A673 (cell line): ENCODE results near the gene PSMD13. TPM values are rescaled to one million over a fixed set of nuclear protein-coding genes. Genes with fewer than 3 reads are reported as not detected.

Experiments
- BruUV-seq: library from RNA; stranded (reverse); fragments of 400-500 nt; replicated peaks from 2 replicates; lab custom pipeline; 2021; lab: Mats Ljungman, UMichigan
- CTCF ChIA-PET: fragments of 300-600 bp; sonication (Branson Sonifier 250); formaldehyde crosslinking; loops from one replicate; lab custom pipeline; 2022; ENCODE audit warnings: antibody characterized with exemption; lab: Charles Lee
- POLR2A ChIA-PET: fragments of 300-600 bp; sonication (Branson Sonifier 250); formaldehyde crosslinking; loops from one replicate; lab custom pipeline; 2022; ENCODE audit warnings: antibody characterized with exemption; ENCODE audit not compliant: low non-redundant PET; lab: Charles Lee
- DNase-seq: peaks from one replicate; pipeline ENCODE4 v3.0.0-alpha.2; 2015; ENCODE audit warnings: low spot score
- H3K27ac ChIP-seq: fragments of 200-600 bp; sonication (generic); 2 replicates; pipeline ENCODE4 v1.5.1; 2016; ENCODE audit warnings: mixed run types, low read depth, mild to moderate bottlenecking, mixed read lengths, antibody characterized with exemption, low read length; ENCODE audit not compliant: poor library complexity, severe bottlenecking
- H3K27me3 ChIP-seq: fragments of 200-600 bp; sonication (generic); replicated peaks from 2 replicates; pipeline ENCODE4 v1.6.1; 2017; ENCODE audit warnings: mixed run types, low read depth, mild to moderate bottlenecking, mixed read lengths, antibody characterized with exemption, low read length; ENCODE audit not compliant: insufficient read depth, poor library complexity
- H3K36me3 ChIP-seq: fragments of 200-600 bp; sonication (generic); 2 replicates; pipeline ENCODE4 v1.6.1; 2016; ENCODE audit warnings: mixed run types, mild to moderate bottlenecking, mixed read lengths, antibody characterized with exemption, low read length; ENCODE audit not compliant: insufficient read depth, poor library complexity, severe bottlenecking
- H3K4me1 ChIP-seq: fragments of 200-600 bp; sonication (generic); 2 replicates; pipeline ENCODE4 v1.6.1; 2017; ENCODE audit warnings: mixed run types, mild to moderate bottlenecking, mixed read lengths, antibody characterized with exemption, low read length; ENCODE audit not compliant: insufficient read depth, poor library complexity, severe bottlenecking
- H3K4me3 ChIP-seq: fragments of 200-600 bp; sonication (generic); 2 replicates; pipeline ENCODE4 v1.5.1; 2016; ENCODE audit warnings: low read depth, mixed run types, mild to moderate bottlenecking, mixed read lengths, low read length; ENCODE audit not compliant: poor library complexity, severe bottlenecking
- H3K9me3 ChIP-seq: fragments of 200-600 bp; sonication (generic); 2 replicates; pipeline ENCODE4 v1.6.1; 2016; ENCODE audit warnings: mixed run types, low read depth, mild to moderate bottlenecking, mixed read lengths, antibody characterized with exemption, low read length; ENCODE audit not compliant: poor library complexity, severe bottlenecking
- CTCF ChIP-seq: fragments of 300-800, 200-600 bp; sonication (generic); conservative IDR thresholded peaks from 2 replicates; pipeline ENCODE4 v1.5.1; 2017; ENCODE audit warnings: low read depth, mild to moderate bottlenecking, antibody characterized with exemption, low read length, moderate library complexity, mixed read lengths
- EZH2 ChIP-seq: fragments of 200-600 bp; sonication (generic); IDR thresholded peaks from 2 replicates; pipeline ENCODE4 v1.6.1; 2017; ENCODE audit warnings: borderline replicate concordance, low read depth, mild to moderate bottlenecking, mixed read lengths, antibody characterized with exemption, low read length; ENCODE audit not compliant: poor library complexity, severe bottlenecking
- intact Hi-C: fragments of 100-400 bp; cut with micrococcal nuclease; formaldehyde crosslinking; loops from one replicate; pipeline ENCODE4 v1.10.0; 2022; ENCODE audit not compliant: unreplicated experiment
- total RNA-seq: library from RNA; stranded (reverse); gene quantifications from 2 replicates; pipeline ENCODE4 v1.2.3, GENCODE V29; 2021

Gene PSMD13
- total RNA-seq, 1 experiment from 2014 or later = 199 TPM

- no TSS peak for BruUV-seq
- POLR2A ChIA-PET = no interaction called here
- H3K27ac ChIP-seq = no peak overlapping the region
Observed at GRCh38 chr11:294780-295179, 58.0 kb downstream of the PSMD13 start.

GRCh38 chr11:295351-296170 lies 58.8 kb downstream of the PSMD13 start:
- TF ChIP-seq EZH2 (no peak), CTCF (no peak)
- no TSS peak for BruUV-seq
- H3K9me3 ChIP-seq = no peaks in the 10 kb centered on the region
- intact Hi-C loops = no loop called here
- H3K4me1 ChIP-seq = no peaks in the 10 kb centered on the region
- H3K27me3 ChIP-seq = no peaks in the 10 kb centered on the region
- no peaks in the 10 kb centered on the region for H3K36me3 ChIP-seq
- H3K27ac ChIP-seq = no peak overlapping the region
- POLR2A ChIA-PET = no interaction called here
- no peak for DNase-seq
- no peak overlapping the region for H3K4me3 ChIP-seq
- CTCF ChIA-PET = no interaction called here

More at GRCh38 chr11:294780-295179, 58.0 kb downstream of the PSMD13 start:
- Histone ChIP-seq H3K4me1 (peaks cover 2% of the 10 kb centered on the region), H3K4me3 (no peak overlapping the region), H3K9me3 (no peaks in the 10 kb centered on the region), H3K36me3 (no peaks in the 10 kb centered on the region), H3K27me3 (no peaks in the 10 kb centered on the region)
- DNase-seq = no peak
- TF ChIP-seq CTCF (no peak), EZH2 (no peak)
- intact Hi-C loops = no loop called here
- CTCF ChIA-PET = no interaction called here

GRCh38 chr11:296171-297050 lies 59.6 kb downstream of the PSMD13 start:
- no peak for DNase-seq
- BruUV-seq = no TSS peak
- Histone ChIP-seq H3K4me3 (no peak overlapping the region), H3K36me3 (no peaks in the 10 kb centered on the region), H3K27me3 (no peaks in the 10 kb centered on the region), H3K9me3 (no peaks in the 10 kb centered on the region), H3K27ac (no peak overlapping the region), H3K4me1 (no peaks in the 10 kb centered on the region)
- CTCF ChIA-PET = no interaction called here
- intact Hi-C loops = no loop called here
- TF ChIP-seq CTCF = no peak
- no peak for TF ChIP-seq EZH2
- POLR2A ChIA-PET = no interaction called here
